Neural cell (in vitro differentiated cells): Measurements from ENCODE around the gene NPFF.

ENCODE experiments used
- EP300 ChIP-seq: fragments of 450-650 bp; conservative IDR thresholded peaks from 2 replicates; pipeline ENCODE4 v1.6.1; 2014; ENCODE audit warnings: antibody characterized with exemption, mild to moderate bottlenecking, moderate library complexity; ENCODE audit not compliant: poor library complexity, severe bottlenecking
- EZH2 ChIP-seq: fragments of 200-600, 300-800 bp; shearing (Covaris generic), sonication (generic); IDR thresholded peaks from 2 replicates; pipeline ENCODE4 v1.6.1; 2014; ENCODE audit warnings: antibody characterized with exemption, low read length, borderline replicate concordance, mild to moderate bottlenecking; ENCODE audit not compliant: insufficient read depth, poor library complexity, severe bottlenecking
- MXI1 ChIP-seq: fragments of 450-650 bp; conservative IDR thresholded peaks from 2 replicates; pipeline ENCODE4 v1.6.1; 2014; ENCODE audit warnings: antibody characterized with exemption, mild to moderate bottlenecking; ENCODE audit not compliant: poor library complexity, severe bottlenecking
- POLR2AphosphoS5 ChIP-seq: IDR thresholded peaks from 2 replicates; pipeline ENCODE4 v1.6.1; 2012
- RAD21 ChIP-seq: fragments of 450-650 bp; conservative IDR thresholded peaks from 2 replicates; pipeline ENCODE4 v1.6.1; 2014; ENCODE audit warnings: antibody characterized with exemption, mild to moderate bottlenecking, moderate library complexity
- SMC3 ChIP-seq: fragments of 450-650 bp; conservative IDR thresholded peaks from 2 replicates; pipeline ENCODE4 v1.6.1; 2014; ENCODE audit warnings: antibody characterized with exemption, mild to moderate bottlenecking, moderate library complexity; ENCODE audit not compliant: poor library complexity
- TAF1 ChIP-seq: IDR thresholded peaks from 2 replicates; pipeline ENCODE4 v1.6.1; 2012; ENCODE audit warnings: low read depth
- TF ChIP-seq, protein P1 (sequence below): fragments of 450-650 bp; IDR thresholded peaks from 2 replicates; pipeline ENCODE4 v1.5.1; 2014; ENCODE audit warnings: antibody characterized with exemption, mild to moderate bottlenecking, moderate library complexity; ENCODE audit not compliant: poor library complexity, severe bottlenecking
- TF ChIP-seq, protein P2 (sequence below): IDR thresholded peaks from 2 replicates; pipeline ENCODE4 v1.6.1; 2012; ENCODE audit warnings: borderline replicate concordance

- TF ChIP-seq, protein P1, sequence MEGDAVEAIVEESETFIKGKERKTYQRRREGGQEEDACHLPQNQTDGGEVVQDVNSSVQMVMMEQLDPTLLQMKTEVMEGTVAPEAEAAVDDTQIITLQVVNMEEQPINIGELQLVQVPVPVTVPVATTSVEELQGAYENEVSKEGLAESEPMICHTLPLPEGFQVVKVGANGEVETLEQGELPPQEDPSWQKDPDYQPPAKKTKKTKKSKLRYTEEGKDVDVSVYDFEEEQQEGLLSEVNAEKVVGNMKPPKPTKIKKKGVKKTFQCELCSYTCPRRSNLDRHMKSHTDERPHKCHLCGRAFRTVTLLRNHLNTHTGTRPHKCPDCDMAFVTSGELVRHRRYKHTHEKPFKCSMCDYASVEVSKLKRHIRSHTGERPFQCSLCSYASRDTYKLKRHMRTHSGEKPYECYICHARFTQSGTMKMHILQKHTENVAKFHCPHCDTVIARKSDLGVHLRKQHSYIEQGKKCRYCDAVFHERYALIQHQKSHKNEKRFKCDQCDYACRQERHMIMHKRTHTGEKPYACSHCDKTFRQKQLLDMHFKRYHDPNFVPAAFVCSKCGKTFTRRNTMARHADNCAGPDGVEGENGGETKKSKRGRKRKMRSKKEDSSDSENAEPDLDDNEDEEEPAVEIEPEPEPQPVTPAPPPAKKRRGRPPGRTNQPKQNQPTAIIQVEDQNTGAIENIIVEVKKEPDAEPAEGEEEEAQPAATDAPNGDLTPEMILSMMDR: no peak
- TF ChIP-seq POLR2AphosphoS5 (no peak), EP300 (no peak), EZH2 (no peak), MXI1 (no peak), TAF1 (no peak), RAD21 (no peak), SMC3 (no peak)
- TF ChIP-seq, protein P2, sequence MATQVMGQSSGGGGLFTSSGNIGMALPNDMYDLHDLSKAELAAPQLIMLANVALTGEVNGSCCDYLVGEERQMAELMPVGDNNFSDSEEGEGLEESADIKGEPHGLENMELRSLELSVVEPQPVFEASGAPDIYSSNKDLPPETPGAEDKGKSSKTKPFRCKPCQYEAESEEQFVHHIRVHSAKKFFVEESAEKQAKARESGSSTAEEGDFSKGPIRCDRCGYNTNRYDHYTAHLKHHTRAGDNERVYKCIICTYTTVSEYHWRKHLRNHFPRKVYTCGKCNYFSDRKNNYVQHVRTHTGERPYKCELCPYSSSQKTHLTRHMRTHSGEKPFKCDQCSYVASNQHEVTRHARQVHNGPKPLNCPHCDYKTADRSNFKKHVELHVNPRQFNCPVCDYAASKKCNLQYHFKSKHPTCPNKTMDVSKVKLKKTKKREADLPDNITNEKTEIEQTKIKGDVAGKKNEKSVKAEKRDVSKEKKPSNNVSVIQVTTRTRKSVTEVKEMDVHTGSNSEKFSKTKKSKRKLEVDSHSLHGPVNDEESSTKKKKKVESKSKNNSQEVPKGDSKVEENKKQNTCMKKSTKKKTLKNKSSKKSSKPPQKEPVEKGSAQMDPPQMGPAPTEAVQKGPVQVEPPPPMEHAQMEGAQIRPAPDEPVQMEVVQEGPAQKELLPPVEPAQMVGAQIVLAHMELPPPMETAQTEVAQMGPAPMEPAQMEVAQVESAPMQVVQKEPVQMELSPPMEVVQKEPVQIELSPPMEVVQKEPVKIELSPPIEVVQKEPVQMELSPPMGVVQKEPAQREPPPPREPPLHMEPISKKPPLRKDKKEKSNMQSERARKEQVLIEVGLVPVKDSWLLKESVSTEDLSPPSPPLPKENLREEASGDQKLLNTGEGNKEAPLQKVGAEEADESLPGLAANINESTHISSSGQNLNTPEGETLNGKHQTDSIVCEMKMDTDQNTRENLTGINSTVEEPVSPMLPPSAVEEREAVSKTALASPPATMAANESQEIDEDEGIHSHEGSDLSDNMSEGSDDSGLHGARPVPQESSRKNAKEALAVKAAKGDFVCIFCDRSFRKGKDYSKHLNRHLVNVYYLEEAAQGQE: no peak
Observed at GRCh38 chr12:53502983-53503728, 4.1 kb downstream of the NPFF start.
